ENCODE results near the gene BST1.

Gene BST1

DNA sequence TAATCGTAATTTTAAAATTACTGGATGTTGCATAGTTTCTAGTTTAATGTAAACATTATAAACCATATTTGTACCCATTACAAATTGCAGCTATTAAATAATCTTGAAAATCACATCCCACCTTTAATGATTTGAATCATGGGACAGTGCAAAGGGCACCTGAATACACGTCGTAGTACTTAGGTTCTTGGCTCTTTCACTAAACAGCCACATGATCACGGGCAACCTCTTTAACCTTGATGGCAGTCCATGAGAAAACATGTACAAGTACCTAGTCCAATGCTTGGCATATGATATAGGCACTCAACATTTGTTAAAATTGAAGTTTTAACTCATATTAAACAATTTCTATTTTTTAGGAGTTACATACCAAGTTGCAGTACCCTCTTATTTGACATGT is 35.9 kb upstream of the BST1 start:
- TF ChIP-seq CEBPB (IDR thresholded peaks at IDR 0.05), result no peak
- no peak for TF ChIP-seq TAF1 (IDR thresholded peaks at IDR 0.05; ENCODE audit: low read depth)
- no peak for TF ChIP-seq TCF12 (IDR thresholded peaks at IDR 0.05; ENCODE audit: low read depth)
- no peak for TF ChIP-seq FOXM1 (IDR thresholded peaks at IDR 0.05; ENCODE audit: borderline replicate concordance, low read depth)
- no peak for TF ChIP-seq RAD21 (IDR thresholded peaks at IDR 0.05; ENCODE audit: low read depth)
- no peak for TF ChIP-seq ZBTB7A (IDR thresholded peaks at IDR 0.05; ENCODE audit: low read depth)
- no peak for TF ChIP-seq EGR1 (IDR thresholded peaks at IDR 0.05)
- no peak for TF ChIP-seq NFIC (IDR thresholded peaks at IDR 0.05)
- no peak for TF ChIP-seq CREB1 (IDR thresholded peaks at IDR 0.05; ENCODE audit: low read depth)
- TF ChIP-seq YY1 (IDR thresholded peaks at IDR 0.05; ENCODE audit: low read depth), result no peak
- no peak for TF ChIP-seq EP300 (IDR thresholded peaks at IDR 0.05; ENCODE audit: borderline replicate concordance)

GRCh38 chr4:15668566-15669435 is 34.1 kb upstream of the BST1 start:
- TF ChIP-seq TEAD4 (IDR thresholded peaks at IDR 0.05) (no peak), CREB1 (IDR thresholded peaks at IDR 0.05; ENCODE audit: low read depth) (no peak), NFIC (IDR thresholded peaks at IDR 0.05) (no peak), YY1 (IDR thresholded peaks at IDR 0.05; ENCODE audit: low read depth) (no peak), REST (IDR thresholded peaks at IDR 0.05; ENCODE audit: low read depth) (no peak), ZBTB7A (IDR thresholded peaks at IDR 0.05; ENCODE audit: low read depth) (no peak), CEBPB (IDR thresholded peaks at IDR 0.05) (no peak), EGR1 (IDR thresholded peaks at IDR 0.05) (no peak), FOXM1 (IDR thresholded peaks at IDR 0.05; ENCODE audit: borderline replicate concordance, low read depth) (no peak)
- TF ChIP-seq, protein P1, sequence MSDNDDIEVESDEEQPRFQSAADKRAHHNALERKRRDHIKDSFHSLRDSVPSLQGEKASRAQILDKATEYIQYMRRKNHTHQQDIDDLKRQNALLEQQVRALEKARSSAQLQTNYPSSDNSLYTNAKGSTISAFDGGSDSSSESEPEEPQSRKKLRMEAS (IDR thresholded peaks at IDR 0.05), result no peak

GRCh38 chr4:15670576-15670975 is 32.3 kb upstream of the BST1 start:
- TF ChIP-seq FOXM1 (IDR thresholded peaks at IDR 0.05; ENCODE audit: borderline replicate concordance, low read depth), result no peak
- TF ChIP-seq RAD21 (IDR thresholded peaks at IDR 0.05; ENCODE audit: low read depth), result no peak

DNA sequence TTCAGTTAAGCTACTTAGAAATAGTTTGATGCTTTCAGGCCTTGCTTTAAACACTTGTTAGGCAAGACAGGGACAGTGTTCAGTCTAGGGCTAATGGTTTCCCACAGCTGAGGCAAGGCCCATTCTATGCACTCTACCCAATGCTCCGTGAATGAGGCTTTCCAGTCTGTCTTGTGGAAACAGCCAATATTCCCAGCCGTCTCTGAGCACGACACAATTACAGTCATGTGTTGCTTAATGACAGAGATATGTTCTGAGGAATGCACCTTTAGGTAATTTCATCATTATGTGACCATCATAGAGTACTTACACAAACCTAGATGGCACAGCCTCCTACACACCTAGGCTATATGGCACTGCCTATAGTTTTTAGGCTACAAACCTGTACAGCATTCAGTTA is 30.8 kb upstream of the BST1 start:
- TF ChIP-seq, protein P2, sequence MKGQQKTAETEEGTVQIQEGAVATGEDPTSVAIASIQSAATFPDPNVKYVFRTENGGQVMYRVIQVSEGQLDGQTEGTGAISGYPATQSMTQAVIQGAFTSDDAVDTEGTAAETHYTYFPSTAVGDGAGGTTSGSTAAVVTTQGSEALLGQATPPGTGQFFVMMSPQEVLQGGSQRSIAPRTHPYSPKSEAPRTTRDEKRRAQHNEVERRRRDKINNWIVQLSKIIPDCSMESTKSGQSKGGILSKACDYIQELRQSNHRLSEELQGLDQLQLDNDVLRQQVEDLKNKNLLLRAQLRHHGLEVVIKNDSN (IDR thresholded peaks at IDR 0.05), result no peak
- no peak for TF ChIP-seq EP300 (IDR thresholded peaks at IDR 0.05; ENCODE audit: borderline replicate concordance)
- TF ChIP-seq CREB1 (IDR thresholded peaks at IDR 0.05; ENCODE audit: low read depth), result no peak
- TF ChIP-seq ZBTB7A (IDR thresholded peaks at IDR 0.05; ENCODE audit: low read depth), result no peak
- TF ChIP-seq TCF12 (IDR thresholded peaks at IDR 0.05; ENCODE audit: low read depth), result no peak
- no peak for TF ChIP-seq RAD21 (IDR thresholded peaks at IDR 0.05; ENCODE audit: low read depth)
- TF ChIP-seq CEBPB (IDR thresholded peaks at IDR 0.05), result no peak
- TF ChIP-seq NFIC (IDR thresholded peaks at IDR 0.05), result no peak
- TF ChIP-seq TEAD4 (IDR thresholded peaks at IDR 0.05), result no peak
- TF ChIP-seq, protein P1 (IDR thresholded peaks at IDR 0.05), result no peak
- TF ChIP-seq TAF1 (IDR thresholded peaks at IDR 0.05; ENCODE audit: low read depth), result no peak
- TF ChIP-seq YY1 (IDR thresholded peaks at IDR 0.05; ENCODE audit: low read depth), result no peak
- no peak for TF ChIP-seq FOXM1 (IDR thresholded peaks at IDR 0.05; ENCODE audit: borderline replicate concordance, low read depth)
- no peak for TF ChIP-seq REST (IDR thresholded peaks at IDR 0.05; ENCODE audit: low read depth)

GRCh38 chr4:15673337-15673736 is 29.5 kb upstream of the BST1 start:
- TF ChIP-seq NFIC (IDR thresholded peaks at IDR 0.05) (no peak), REST (IDR thresholded peaks at IDR 0.05; ENCODE audit: low read depth) (no peak), RAD21 (IDR thresholded peaks at IDR 0.05; ENCODE audit: low read depth) (no peak), YY1 (IDR thresholded peaks at IDR 0.05; ENCODE audit: low read depth) (no peak), TAF1 (IDR thresholded peaks at IDR 0.05; ENCODE audit: low read depth) (no peak), TCF12 (IDR thresholded peaks at IDR 0.05; ENCODE audit: low read depth) (no peak), CEBPB (IDR thresholded peaks at IDR 0.05) (no peak), TEAD4 (IDR thresholded peaks at IDR 0.05) (no peak), FOXM1 (IDR thresholded peaks at IDR 0.05; ENCODE audit: borderline replicate concordance, low read depth) (no peak), ZBTB7A (IDR thresholded peaks at IDR 0.05; ENCODE audit: low read depth) (no peak), EP300 (IDR thresholded peaks at IDR 0.05; ENCODE audit: borderline replicate concordance) (no peak), EGR1 (IDR thresholded peaks at IDR 0.05) (no peak), CREB1 (IDR thresholded peaks at IDR 0.05; ENCODE audit: low read depth) (no peak)
- TF ChIP-seq, protein P1 (IDR thresholded peaks at IDR 0.05), result no peak
- TF ChIP-seq, protein P2 (IDR thresholded peaks at IDR 0.05), result no peak
